A673 (cell line): ENCODE data around the gene HBD. TPM values are rescaled to one million over a fixed set of nuclear protein-coding genes. Genes with fewer than 3 reads are reported as not detected.

Experiments
- BruUV-seq: library from RNA; stranded (reverse); fragments of 400-500 nt; replicated peaks from 2 replicates; lab custom pipeline; 2021; lab: Mats Ljungman, UMichigan
- CTCF ChIA-PET: fragments of 300-600 bp; sonication (Branson Sonifier 250); formaldehyde crosslinking; loops from one replicate; lab custom pipeline; 2022; ENCODE audit warnings: antibody characterized with exemption; lab: Charles Lee
- POLR2A ChIA-PET: fragments of 300-600 bp; sonication (Branson Sonifier 250); formaldehyde crosslinking; loops from one replicate; lab custom pipeline; 2022; ENCODE audit warnings: antibody characterized with exemption; ENCODE audit not compliant: low non-redundant PET; lab: Charles Lee
- DNase-seq: peaks from one replicate; pipeline ENCODE4 v3.0.0-alpha.2; 2015; ENCODE audit warnings: low spot score
- H3K27ac ChIP-seq: fragments of 200-600 bp; sonication (generic); 2 replicates; pipeline ENCODE4 v1.5.1; 2016; ENCODE audit warnings: mixed run types, low read depth, mild to moderate bottlenecking, mixed read lengths, antibody characterized with exemption, low read length; ENCODE audit not compliant: poor library complexity, severe bottlenecking
- H3K27me3 ChIP-seq: fragments of 200-600 bp; sonication (generic); replicated peaks from 2 replicates; pipeline ENCODE4 v1.6.1; 2017; ENCODE audit warnings: mixed run types, low read depth, mild to moderate bottlenecking, mixed read lengths, antibody characterized with exemption, low read length; ENCODE audit not compliant: insufficient read depth, poor library complexity
- H3K36me3 ChIP-seq: fragments of 200-600 bp; sonication (generic); 2 replicates; pipeline ENCODE4 v1.6.1; 2016; ENCODE audit warnings: mixed run types, mild to moderate bottlenecking, mixed read lengths, antibody characterized with exemption, low read length; ENCODE audit not compliant: insufficient read depth, poor library complexity, severe bottlenecking
- H3K4me1 ChIP-seq: fragments of 200-600 bp; sonication (generic); 2 replicates; pipeline ENCODE4 v1.6.1; 2017; ENCODE audit warnings: mixed run types, mild to moderate bottlenecking, mixed read lengths, antibody characterized with exemption, low read length; ENCODE audit not compliant: insufficient read depth, poor library complexity, severe bottlenecking
- H3K4me3 ChIP-seq: fragments of 200-600 bp; sonication (generic); 2 replicates; pipeline ENCODE4 v1.5.1; 2016; ENCODE audit warnings: low read depth, mixed run types, mild to moderate bottlenecking, mixed read lengths, low read length; ENCODE audit not compliant: poor library complexity, severe bottlenecking
- H3K9me3 ChIP-seq: fragments of 200-600 bp; sonication (generic); 2 replicates; pipeline ENCODE4 v1.6.1; 2016; ENCODE audit warnings: mixed run types, low read depth, mild to moderate bottlenecking, mixed read lengths, antibody characterized with exemption, low read length; ENCODE audit not compliant: poor library complexity, severe bottlenecking
- EZH2 ChIP-seq: fragments of 200-600 bp; sonication (generic); IDR thresholded peaks from 2 replicates; pipeline ENCODE4 v1.6.1; 2017; ENCODE audit warnings: borderline replicate concordance, low read depth, mild to moderate bottlenecking, mixed read lengths, antibody characterized with exemption, low read length; ENCODE audit not compliant: poor library complexity, severe bottlenecking
- intact Hi-C: fragments of 100-400 bp; cut with micrococcal nuclease; formaldehyde crosslinking; loops from one replicate; pipeline ENCODE4 v1.10.0; 2022; ENCODE audit not compliant: unreplicated experiment
- total RNA-seq: library from RNA; stranded (reverse); gene quantifications from 2 replicates; pipeline ENCODE4 v1.2.3, GENCODE V29; 2021
- TF ChIP-seq, protein P1 (sequence below): fragments of 300-800, 200-600 bp; sonication (generic); conservative IDR thresholded peaks from 2 replicates; pipeline ENCODE4 v1.5.1; 2017; ENCODE audit warnings: low read depth, mild to moderate bottlenecking, antibody characterized with exemption, low read length, moderate library complexity, mixed read lengths

Gene HBD
- total RNA-seq, 1 experiment from 2014 or later = not detected

DNA sequence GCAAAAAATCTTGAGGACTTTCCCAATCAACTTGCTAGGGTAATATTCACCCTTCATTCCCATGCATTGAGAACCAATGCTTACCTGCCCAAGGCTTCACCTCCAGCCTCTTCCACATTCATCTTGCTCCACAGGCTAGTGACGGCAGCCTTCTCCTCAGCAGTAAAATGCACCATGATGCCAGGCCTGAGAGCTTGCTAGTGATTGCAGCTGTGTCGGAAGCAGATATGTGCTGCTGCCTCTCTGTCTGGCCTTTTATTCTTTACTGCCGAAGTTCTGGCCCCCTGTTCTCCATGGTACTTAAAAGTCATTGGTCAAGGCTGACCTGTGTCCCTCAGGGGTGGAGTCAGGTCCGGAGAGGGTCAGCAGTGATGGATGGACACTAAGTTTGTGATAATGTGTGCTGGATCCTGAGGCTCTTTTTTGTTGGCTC lies 35.4 kb upstream of the HBD start, which contains the start of gene HBE1:
HBE1 (minus strand) TSS at position 231 of the 433 bp plus-strand sequence; CDS start at position 176, 55 bp downstream.
- BruUV-seq = no TSS peak
- no peak within 1 kb of the TSS for H3K27ac ChIP-seq
- no peak for TF ChIP-seq EZH2
- TF ChIP-seq, protein P1, sequence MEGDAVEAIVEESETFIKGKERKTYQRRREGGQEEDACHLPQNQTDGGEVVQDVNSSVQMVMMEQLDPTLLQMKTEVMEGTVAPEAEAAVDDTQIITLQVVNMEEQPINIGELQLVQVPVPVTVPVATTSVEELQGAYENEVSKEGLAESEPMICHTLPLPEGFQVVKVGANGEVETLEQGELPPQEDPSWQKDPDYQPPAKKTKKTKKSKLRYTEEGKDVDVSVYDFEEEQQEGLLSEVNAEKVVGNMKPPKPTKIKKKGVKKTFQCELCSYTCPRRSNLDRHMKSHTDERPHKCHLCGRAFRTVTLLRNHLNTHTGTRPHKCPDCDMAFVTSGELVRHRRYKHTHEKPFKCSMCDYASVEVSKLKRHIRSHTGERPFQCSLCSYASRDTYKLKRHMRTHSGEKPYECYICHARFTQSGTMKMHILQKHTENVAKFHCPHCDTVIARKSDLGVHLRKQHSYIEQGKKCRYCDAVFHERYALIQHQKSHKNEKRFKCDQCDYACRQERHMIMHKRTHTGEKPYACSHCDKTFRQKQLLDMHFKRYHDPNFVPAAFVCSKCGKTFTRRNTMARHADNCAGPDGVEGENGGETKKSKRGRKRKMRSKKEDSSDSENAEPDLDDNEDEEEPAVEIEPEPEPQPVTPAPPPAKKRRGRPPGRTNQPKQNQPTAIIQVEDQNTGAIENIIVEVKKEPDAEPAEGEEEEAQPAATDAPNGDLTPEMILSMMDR = no peak
- intact Hi-C loops = no loop called here
- H3K9me3 ChIP-seq = no peaks in the 10 kb centered on the region
- ChIA-PET POLR2A (no interaction called here), CTCF (no interaction called here)
- H3K36me3 ChIP-seq = no peaks in the 10 kb centered on the region
- DNase-seq = no peak
- no peaks in the 10 kb centered on the region for H3K4me1 ChIP-seq
- H3K4me3 ChIP-seq = no peak within 1 kb of the TSS
- no peaks in the 10 kb centered on the region for H3K27me3 ChIP-seq

DNA sequence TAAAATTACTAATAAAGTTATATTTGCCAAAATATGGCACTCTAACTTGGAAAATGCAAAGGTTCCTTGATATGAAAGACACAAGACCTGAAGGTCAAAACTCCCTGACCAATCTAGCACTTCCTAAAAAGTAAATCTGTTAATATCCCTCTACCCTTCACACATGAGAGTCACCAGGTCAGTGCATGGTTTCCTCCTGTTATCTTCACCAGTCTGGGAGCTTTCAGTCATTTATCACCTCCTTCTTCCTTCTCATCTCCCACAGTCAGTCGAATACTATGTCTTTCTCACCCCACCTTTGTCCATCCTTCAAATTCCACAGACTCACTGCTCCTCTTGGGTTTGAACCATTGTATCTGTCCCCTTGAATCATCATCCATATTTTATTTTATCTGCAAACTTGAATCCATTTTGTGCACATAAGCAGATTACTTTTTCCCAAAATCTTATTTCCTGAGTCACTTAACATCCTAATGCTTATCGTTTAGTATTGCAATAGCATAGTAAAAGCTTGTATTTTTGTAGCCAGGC lies 32.8 kb upstream of the HBD start:
- intact Hi-C loops = no loop called here
- H3K4me3 ChIP-seq = no peak overlapping the region
- H3K9me3 ChIP-seq = no peaks in the 10 kb centered on the region
- no peaks in the 10 kb centered on the region for H3K36me3 ChIP-seq
- H3K27me3 ChIP-seq = no peaks in the 10 kb centered on the region
- TF ChIP-seq, protein P1 = no peak
- TF ChIP-seq EZH2 = no peak
- ChIA-PET POLR2A (no interaction called here), CTCF (no interaction called here)
- no peak overlapping the region for H3K27ac ChIP-seq
- H3K4me1 ChIP-seq = no peaks in the 10 kb centered on the region
- DNase-seq = no peak
- BruUV-seq = no TSS peak

DNA sequence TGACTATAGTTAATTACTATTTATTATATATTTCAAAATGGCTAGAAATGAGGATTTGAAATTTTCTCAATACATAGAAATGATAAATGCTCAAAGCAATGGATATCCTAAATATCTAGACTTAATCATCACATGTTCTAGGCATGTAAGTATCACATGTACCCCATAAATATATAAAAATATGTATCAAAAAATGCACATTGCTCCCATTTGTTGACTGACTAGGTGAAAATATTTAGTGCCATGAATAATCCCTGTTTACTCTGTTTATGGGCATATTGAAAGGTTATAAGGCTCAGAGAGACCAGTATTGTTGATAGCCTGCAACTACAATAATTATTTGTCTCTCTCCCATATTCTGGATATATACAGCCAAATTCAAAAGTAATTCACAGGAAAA lies 32.3 kb upstream of the HBD start:
- ChIA-PET POLR2A (no interaction called here), CTCF (no interaction called here)
- no peaks in the 10 kb centered on the region for H3K36me3 ChIP-seq
- no peaks in the 10 kb centered on the region for H3K9me3 ChIP-seq
- no peak for DNase-seq
- no TSS peak for BruUV-seq
- no peaks in the 10 kb centered on the region for H3K27me3 ChIP-seq
- TF ChIP-seq EZH2 = no peak
- TF ChIP-seq, protein P1 = no peak
- intact Hi-C loops = no loop called here
- no peak overlapping the region for H3K4me3 ChIP-seq
- H3K4me1 ChIP-seq = no peaks in the 10 kb centered on the region
- H3K27ac ChIP-seq = no peak overlapping the region
